Measurements from ENCODE around the gene MAGEB10. TPM values are rescaled to one million over a fixed set of nuclear protein-coding genes. Genes with fewer than 3 reads are reported as not detected.

Gene MAGEB10
- total and polyA plus RNA-seq, 7 donors, result not detected

- Histone ChIP-seq H3K27ac (no peak overlapping the region), H3K9me3 (no peaks in the 10 kb centered on the region), H3K27me3 (ENCODE audit: insufficient read depth in 3 of 3, low read length in 2 of 3) (no peaks in the 10 kb centered on the region), H3K36me3 (ENCODE audit: insufficient read depth in 1 of 2, low read depth in 1 of 2) (no peaks in the 10 kb centered on the region), H3K4me1 (no peaks in the 10 kb centered on the region), H3K4me3 (no peak overlapping the region)
- ATAC-seq, result no peak
- intact Hi-C loops (cut with DNase I), result no loop called here
- WGBS, 3 donors, result 73 to 85% (median 81%) methylated on average over 3 of the region's 3 CpGs
- no peak for DNase-seq
- TF ChIP-seq CTCF (IDR thresholded peaks at IDR 0.05), result no peak
Observed at GRCh38 chrX:27838185-27838584, 30.4 kb downstream of the MAGEB10 start.

- intact Hi-C loops (cut with DNase I), result no loop called here
- Histone ChIP-seq H3K27me3 (ENCODE audit: insufficient read depth in 3 of 3, low read length in 2 of 3) (no peaks in the 10 kb centered on the region), H3K27ac (no peak overlapping the region), H3K9me3 (no peaks in the 10 kb centered on the region), H3K36me3 (ENCODE audit: insufficient read depth in 1 of 2, low read depth in 1 of 2) (no peaks in the 10 kb centered on the region), H3K4me1 (no peaks in the 10 kb centered on the region), H3K4me3 (no peak overlapping the region)
- 55 to 77% (median 72%) methylated on average over 3 of the region's 3 CpGs for WGBS, 3 donors
- no peak for DNase-seq
- ATAC-seq, result no peak
- TF ChIP-seq CTCF (IDR thresholded peaks at IDR 0.05), result no peak
Observed at GRCh38 chrX:27840881-27841280, 33.1 kb downstream of the MAGEB10 start.

GRCh38 chrX:27842859-27843258, 35.1 kb downstream of the MAGEB10 start:
- intact Hi-C loops (cut with DNase I), result no loop called here

GRCh38 chrX:27860337-27860736, 52.5 kb downstream of the MAGEB10 start:
- ATAC-seq (no peak), DNase-seq (no peak)
- TF ChIP-seq CTCF (IDR thresholded peaks at IDR 0.05), result no peak
- intact Hi-C loops (cut with DNase I), result no loop called here
- H3K36me3 ChIP-seq (ENCODE audit: insufficient read depth in 1 of 2, low read depth in 1 of 2), result no peaks in the 10 kb centered on the region
- no peaks in the 10 kb centered on the region for H3K4me1 ChIP-seq
- no peak overlapping the region for H3K4me3 ChIP-seq
- H3K27ac ChIP-seq, result no peak overlapping the region
- no peaks in the 10 kb centered on the region for H3K9me3 ChIP-seq
- no peaks in the 10 kb centered on the region for H3K27me3 ChIP-seq (ENCODE audit: insufficient read depth in 3 of 3, low read length in 2 of 3)

More at GRCh38 chrX:27842859-27843258, 35.1 kb downstream of the MAGEB10 start:
- no peaks in the 10 kb centered on the region for H3K4me1 ChIP-seq
- DNase-seq (no peak), ATAC-seq (no peak)
- 39 to 76% (median 68%) methylated on average over 4 of the region's 4 CpGs for WGBS, 3 donors
- TF ChIP-seq CTCF (IDR thresholded peaks at IDR 0.05), result no peak
- H3K27ac ChIP-seq, result no peak overlapping the region
- no peaks in the 10 kb centered on the region for H3K36me3 ChIP-seq (ENCODE audit: insufficient read depth in 1 of 2, low read depth in 1 of 2)
- H3K27me3 ChIP-seq (ENCODE audit: insufficient read depth in 3 of 3, low read length in 2 of 3), result no peaks in the 10 kb centered on the region
- no peak overlapping the region for H3K4me3 ChIP-seq
- H3K9me3 ChIP-seq, result no peaks in the 10 kb centered on the region

- intact Hi-C loops (cut with DNase I), result no loop called here
- TF ChIP-seq CTCF (IDR thresholded peaks at IDR 0.05), result no peak
- Histone ChIP-seq H3K27me3 (ENCODE audit: insufficient read depth in 3 of 3, low read length in 2 of 3) (no peaks in the 10 kb centered on the region), H3K36me3 (ENCODE audit: insufficient read depth in 1 of 2, low read depth in 1 of 2) (no peaks in the 10 kb centered on the region), H3K4me3 (no peak overlapping the region), H3K9me3 (no peaks in the 10 kb centered on the region), H3K27ac (no peak overlapping the region), H3K4me1 (no peaks in the 10 kb centered on the region)
- ATAC-seq, result no peak
- DNase-seq, result no peak
- 29 to 48% (median 47%) methylated on average over 26 to 35 of the region's 35 CpGs for WGBS, 3 donors
Observed at GRCh38 chrX:27863809-27864208, 56.0 kb downstream of the MAGEB10 start.
